HG03575 (cell line): ENCODE measurements around the gene GTF3C4.
"Not testable (repeated sequence)": the region's sequence is repeated elsewhere in the genome, so short reads cannot be mapped to it uniquely, and the experiment has no call there.

Experiments used
- ATAC-seq: cut with Tn5 transposase; IDR thresholded peaks from one replicate; pipeline ENCODE4 v1.9.1; 2021; ENCODE audit not compliant: unreplicated experiment, insufficient number of reproducible peaks, low FRiP score; ENCODE audit errors: extremely low read depth

GTF3C4 gene

DNA sequence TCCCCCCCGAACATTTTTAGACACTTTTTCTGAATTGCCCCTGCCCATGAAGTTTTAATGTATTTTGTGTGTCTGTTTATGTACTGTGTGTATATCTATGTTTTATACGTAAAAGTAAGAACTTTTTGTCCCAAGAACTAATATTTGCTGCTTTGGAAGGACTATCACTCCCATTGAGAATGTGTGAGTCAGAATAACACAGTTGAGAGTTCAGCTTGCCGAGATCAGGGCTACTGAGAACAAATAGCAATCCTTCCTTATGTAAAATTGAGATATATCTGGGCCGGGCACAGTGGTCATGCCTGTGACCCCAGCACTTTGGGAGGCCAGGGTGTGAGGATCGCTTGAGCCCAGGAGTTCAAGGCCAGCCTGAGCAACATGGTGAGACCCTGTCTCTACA lies 11.3 kb downstream of the GTF3C4 start:
- no peak for ATAC-seq

DNA sequence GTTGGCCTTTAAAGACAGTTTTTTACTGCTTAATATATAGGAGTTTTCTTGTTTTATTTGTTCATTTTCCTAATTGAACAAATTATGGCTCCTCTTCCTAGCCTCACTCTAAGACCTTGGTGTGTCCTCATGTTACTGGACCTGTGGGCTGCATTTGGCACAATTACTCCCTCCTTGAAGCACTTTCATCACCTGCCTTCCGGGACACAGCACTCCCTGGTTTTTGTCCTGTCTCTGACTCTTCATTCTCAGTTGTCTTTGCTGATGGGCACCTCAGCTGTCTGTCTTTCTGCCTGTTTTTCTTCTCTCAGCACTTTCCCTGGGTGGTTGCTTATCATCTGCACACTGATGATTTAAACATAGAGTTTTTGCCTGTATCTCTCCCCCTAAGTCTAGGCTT lies 13.6 kb downstream of the GTF3C4 start:
- no peak for ATAC-seq

DNA sequence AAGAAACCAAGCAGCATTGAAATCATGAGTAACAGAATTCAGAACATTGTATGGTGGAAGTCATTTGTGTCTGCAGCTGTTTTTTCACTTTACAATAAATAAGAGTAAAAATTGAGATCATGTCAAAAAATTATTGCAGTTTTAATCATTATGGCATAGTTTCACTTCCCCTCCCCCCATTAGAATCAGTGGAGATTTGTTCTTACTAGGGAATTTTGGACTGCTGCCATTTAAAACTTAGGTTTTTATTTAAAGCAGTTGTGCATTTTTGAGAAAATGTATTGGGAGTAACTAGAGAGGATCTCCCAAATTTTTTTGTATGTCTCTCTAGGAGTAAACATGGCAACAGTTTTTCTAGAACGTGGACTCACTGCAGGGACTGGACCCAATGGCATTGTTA lies 20.4 kb downstream of the GTF3C4 start:
- ATAC-seq = no peak

DNA sequence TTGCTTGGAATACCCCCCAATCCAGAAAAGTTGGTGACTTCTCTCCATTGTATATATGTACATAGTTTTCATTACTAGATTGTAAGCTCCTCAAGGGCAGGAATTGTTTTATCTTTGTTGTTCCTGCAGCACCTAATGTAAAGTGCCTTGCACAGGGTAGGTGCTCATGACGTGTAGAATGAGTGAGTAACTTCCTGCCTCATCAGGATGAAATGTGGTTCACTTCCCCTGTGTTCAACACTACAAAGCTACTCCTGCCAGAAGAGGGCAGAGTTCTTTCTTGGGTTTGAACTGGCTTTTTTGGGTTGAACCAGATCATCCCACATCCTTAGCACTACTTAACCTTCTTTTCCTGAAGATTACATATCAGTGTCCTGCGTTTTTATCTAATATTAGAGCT lies 23.9 kb downstream of the GTF3C4 start:
- ATAC-seq = no peak

DNA sequence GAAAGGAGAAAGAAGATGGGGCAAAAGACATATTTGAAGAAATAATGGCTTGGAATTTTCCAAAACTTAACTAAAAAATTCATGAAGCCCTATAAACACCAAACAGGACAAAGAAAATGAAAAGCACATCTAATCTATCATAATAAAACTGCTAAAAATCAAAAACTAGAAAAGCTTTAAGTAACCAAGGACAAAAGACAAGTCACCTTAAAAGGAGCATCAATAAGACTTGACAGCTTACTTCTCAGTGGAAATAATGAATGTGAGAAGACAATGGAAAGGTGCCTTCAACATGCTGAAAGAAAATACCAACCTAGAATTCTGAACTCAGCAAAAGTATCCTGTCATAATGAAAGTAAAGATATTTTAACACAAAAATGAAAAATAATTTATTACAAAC lies 27.0 kb downstream of the GTF3C4 start:
- no peak for ATAC-seq

DNA sequence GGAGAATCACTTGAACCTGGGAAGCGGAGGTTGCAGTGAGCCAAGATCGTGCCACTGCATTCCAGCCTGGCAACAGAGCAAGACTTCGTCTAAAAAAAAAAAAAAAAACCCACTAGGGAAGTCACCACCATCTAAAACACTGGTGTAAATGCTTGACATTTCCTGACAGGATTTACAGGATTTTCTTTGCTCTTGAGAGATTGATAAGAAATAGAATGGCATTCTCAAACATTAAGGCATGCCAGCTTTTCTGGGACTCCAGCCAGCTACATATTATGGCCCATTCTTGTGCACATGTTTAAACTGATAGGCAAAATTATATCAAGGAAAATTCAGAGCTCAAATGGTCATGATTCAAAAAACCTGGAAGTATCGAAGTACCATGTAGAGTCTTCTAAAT lies 28.7 kb downstream of the GTF3C4 start:
- no peak for ATAC-seq

DNA sequence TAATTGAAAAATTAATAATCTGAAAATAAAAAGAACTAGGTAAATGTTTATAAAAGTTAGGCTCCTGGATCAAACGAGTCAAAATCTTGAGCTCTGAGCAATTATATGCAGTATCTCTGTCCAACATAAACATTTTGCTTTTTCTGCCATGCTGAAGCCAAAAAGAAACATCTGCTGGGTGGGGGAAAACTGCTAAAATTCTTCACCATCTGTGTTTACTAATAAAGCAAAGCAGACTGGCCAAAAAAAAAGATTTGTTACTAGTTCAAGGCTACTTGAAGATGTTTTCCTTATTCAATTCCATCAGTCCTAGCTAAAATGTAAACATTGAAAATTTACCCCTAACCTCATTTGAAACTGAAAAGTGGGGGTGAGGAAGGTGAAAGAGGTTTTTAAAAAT lies 29.7 kb downstream of the GTF3C4 start:
- ATAC-seq = no peak

DNA sequence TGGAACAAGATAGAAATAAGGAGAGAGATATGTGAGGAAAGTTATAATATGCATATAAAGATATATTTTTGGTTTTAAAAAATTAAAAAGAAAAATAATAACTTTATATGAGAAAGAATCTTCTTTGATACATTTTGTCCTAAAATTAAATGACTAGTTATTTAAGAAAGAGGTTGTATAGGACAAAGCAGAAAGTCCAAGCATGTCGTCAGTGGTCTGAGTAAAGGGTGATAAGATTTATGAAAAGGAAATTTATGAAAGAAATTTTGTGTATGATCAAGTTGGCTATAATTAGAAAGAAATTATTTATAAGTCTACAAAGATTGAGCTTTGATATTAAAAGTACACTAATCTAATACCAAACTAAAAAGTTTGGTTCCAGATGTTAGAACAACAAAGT lies 32.0 kb downstream of the GTF3C4 start:
- ATAC-seq = no peak

DNA sequence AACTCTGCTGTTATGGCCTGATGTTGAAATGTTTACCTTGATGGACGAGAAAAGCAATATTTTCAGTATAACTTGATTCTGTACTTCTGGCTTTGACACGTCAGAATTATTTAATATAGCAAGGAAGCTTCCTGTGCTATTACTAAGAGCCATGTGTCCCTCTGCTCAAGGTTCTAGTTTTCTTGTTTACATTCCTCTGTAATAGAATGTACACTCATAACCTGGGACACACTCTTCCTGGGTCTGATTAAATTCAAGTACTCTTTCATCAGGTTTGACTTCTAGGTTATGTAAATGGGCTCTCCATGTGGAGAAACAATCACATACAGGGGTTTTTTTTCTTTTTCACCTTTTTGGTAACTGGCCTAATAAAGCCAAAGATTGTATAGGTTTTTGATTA lies 33.1 kb downstream of the GTF3C4 start:
- ATAC-seq = no peak

DNA sequence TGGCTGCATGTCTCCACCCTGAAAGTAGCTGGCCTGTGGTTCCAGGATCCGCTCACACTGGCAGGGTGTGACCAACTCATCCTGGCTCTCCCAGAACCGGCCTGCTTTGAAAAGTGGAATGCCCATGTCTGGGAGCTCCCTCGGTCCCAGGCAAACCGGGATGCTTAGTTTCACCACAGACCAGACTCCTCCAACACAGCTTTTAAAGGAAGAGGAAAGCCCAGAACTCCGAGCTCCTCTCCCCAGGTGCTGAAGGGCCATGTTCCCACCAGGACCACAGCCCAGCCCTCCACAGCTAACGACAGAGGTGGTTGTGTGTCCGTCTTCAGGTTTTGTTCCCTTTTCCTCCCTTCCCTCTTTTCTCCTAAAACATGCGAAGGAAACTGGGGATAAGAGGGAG lies 38.0 kb downstream of the GTF3C4 start:
- ATAC-seq = no peak

DNA sequence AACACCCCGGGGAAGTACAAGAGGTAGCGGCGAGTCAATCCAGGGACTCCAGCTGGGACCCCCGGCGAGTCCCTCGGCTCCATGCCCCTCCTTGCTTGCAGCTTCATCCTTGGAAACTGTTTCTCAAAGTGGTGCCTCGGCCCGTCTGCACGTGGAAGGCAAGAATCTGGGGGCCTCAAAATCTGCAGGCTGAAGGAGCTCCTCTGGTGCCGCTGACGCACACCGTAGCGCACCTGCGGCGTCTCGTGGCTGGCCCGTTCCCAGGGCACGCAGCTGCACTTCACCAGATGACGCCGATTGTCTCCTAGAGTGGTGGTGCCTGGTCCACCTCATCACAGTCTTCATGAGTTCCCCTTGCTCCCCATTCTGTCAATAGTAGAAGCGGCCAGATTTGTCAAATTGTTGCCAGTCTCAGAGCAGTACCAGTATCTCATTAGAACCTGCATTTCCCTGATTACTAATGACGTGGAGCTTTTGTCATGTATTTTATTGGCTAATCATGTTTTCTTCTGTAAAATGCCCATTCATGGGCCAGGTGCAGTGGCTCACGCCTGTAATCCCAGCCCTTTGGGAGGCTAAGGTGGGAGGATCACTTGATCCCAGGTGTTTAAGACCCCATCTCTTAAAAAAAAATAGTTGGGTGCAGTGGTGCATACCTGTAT lies 38.6 kb downstream of the GTF3C4 start:
- no peak for ATAC-seq

DNA sequence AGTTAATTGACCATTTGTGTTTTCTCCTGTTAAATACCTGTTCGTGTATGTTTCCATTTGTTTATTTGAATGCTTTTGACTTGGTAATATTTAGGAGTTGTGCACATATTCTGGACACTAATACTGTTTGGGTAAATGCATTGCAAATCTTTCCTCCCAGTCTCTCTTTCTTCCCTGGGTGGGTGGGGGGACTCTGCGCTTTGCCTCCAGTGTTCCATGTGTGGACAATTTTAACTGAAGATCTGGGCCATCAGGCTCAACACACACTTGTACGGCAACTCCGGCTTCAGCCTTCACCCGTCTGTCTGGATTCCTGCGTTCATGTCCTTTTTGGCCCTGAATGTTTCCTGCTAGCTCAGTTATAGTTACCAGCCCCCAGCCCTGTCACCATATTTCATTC lies 40.1 kb downstream of the GTF3C4 start:
- ATAC-seq = no peak

DNA sequence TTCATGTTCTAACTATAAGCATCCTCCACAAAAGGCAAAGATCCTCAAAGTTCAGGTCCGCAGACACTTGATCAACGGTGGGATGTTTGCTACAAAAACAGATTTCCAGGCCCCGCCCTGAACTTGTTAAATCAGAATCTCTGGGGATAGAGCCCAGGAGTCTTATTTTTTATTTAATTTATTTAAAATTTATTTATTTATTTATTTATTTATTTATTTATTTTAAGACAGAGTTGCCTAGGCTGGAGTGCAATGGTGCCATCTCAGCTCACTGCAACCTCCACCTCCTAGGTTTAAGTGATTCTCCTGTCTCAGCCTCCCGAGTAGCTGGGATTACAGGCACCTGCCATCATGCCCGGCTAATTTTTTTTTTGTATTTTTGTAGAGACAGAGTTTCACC lies 40.9 kb downstream of the GTF3C4 start:
- ATAC-seq = not testable (repeated sequence)

DNA sequence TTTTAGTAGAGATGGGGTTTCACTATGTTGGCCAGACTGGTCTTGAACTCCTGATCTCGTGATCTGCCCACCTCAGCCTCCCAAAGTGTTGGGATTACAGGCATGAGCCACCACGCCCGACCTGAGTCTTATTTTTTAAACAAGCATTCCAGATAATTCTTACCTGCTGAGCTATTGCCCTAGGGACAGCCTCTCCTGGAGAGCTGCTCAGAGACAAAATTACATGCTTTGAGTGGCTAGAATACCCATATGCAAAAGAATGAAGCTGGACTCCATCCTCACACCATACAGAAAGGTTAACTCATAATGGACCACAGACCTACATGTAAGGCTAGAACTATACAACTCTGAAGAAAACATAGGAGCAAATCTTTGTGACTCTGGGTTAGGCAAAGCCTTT lies 41.6 kb downstream of the GTF3C4 start:
- ATAC-seq = no peak

DNA sequence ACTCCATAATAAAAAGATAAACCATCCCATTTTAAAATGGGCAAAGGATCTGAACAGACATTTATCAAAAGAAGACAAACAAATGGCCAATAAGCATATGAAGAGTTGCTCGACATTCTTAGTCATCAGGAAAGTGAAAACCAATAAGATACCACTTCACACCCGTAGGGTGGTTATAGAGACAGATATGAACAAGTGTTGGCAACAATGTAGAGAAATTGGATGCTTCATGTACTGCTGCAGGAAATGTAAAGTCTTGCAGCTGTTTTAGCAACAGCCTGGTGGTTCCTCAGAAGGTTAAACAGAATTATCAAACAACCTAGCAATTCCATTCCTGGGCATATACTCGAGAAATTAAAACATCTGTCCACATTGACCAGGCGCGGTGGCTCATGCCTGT lies 42.5 kb downstream of the GTF3C4 start:
- ATAC-seq = no peak

DNA sequence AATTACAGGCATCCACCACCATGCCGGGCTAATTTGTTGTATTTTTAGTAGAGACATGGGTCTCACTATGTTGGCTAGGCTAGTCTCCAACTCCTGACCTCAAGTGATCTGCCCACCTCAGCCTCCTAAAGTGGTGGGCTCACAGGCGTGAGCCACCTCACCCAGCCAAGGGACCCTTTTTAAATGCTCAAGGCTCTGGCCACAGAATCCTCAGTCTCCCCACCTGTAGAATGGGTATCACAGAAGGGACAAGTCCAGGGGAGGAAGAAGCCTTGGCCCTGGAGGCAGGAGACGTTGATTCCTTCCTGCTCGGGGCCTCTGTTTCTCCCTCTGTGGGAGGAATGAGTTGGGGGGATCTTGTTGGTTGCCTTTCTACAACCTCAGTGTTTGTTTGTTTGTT lies 45.7 kb downstream of the GTF3C4 start:
- no peak for ATAC-seq

DNA sequence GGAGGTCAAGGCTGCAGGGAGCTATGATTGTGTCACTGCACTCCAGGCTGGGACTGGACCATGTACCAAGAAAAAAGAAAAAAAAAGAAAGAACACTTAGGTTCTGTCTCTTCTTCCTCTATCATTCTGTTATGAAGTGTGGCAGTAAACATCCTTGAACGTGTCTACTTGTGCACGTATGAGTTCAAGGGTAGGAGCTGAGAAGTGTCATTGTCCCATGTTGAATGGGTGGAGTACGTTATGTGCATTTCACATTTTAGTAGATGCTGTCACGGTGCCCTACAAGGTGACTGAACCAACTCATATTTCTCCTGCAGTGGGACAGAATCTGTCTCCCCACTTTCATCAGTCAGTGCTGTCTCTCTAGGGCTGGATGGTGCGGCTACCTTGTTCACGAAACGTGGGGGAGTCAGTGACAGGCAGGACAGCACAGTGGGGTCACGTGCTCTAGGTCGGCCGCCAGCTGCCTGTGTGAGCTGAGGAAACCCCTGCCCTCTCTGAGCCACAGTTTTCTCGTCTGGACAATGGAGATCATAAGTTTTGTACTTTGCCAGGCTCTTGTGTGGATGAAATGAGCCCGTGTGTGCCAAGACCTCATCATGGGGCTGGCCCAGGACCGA lies 47.2 kb downstream of the GTF3C4 start:
- ATAC-seq = no peak

DNA sequence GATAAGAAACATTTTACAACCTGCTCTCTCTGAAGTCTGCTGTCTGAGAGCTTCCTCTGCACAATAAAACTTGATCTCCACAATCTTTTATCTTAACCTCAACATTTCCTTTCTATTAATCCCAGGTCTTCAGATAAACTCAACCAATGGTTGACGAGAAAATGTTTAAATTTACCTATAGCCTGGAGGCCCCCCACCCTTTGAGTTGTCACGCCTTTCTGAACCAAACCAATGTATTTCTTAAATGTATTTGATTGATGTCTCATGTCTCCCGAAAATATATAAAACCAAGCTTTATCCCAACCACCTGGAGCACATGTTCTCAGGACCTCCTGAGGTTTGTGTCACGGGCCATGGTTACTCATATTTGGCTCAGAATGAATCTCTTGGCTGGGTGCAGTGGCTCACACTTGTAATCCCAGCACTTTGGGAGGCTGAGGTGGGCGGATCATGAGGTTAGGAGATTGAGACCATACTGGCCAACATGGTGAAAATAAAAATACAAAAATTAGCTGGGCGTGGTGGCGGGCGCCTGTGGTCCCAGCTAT lies 48.2 kb downstream of the GTF3C4 start:
- not testable (repeated sequence) for ATAC-seq

DNA sequence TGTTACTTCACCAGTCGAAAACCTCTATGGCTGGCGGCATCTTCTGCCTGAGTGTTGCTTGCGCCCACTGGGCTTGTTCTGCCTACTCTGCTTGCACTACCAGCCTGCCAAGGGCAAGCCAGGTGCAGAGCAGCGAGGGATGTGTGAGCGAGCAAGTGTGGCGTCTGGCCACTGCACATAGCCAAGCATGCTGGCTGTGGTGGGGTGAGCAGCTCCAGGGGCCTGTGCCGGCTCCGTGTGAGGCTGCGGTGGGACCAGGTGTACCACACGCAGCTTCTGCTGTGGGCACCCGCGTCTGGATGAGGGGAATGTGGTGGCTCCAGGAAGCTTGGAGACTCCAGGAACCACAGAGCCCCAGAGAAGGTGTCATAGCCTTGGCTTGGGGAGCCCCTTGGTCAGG lies 51.4 kb downstream of the GTF3C4 start:
- no peak for ATAC-seq

DNA sequence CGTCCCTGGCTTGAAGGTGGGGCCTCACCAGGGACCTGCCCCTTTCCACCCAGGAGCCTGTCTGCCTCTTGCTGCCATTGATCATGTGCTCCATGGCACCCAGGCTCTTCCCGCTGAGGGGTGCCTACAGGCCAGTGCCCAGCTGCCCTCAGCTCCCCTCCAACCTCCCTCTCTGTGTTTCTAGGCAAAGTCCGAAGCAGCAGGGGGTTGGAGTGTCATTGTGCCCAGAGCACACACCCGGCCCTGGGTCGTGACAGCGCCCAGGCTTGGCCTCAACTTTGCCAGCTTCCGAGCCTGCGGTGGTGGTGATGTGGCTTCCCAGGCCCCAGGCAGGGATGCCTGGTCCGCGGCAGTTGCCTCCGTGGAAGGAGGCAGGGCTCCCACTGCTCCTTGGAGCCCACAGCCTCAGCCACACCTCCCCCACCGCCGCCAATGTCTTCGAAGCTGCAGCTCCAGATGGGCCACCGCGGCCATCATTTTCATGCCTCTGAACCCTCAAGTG lies 52.4 kb downstream of the GTF3C4 start:
- no peak for ATAC-seq

DNA sequence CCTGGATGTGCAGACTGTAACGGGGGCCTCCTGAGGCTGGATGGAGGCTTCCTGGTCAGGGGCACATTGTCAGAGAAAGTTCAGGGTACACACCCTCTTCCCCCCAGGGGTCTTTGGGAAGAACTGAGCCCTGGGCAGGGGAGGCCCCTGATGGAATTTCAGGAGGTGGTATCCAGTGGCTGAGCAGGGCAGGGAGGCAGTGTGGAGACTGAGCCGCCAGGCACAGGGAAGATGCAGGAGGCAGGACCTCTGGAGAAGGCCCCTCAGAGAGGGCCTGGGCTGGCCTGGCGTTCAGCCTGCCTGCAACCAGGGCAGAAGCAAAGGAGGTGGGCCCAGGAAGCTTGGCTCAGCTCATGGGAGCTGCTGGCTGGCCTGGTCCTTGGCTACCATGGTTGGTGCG lies 53.5 kb downstream of the GTF3C4 start:
- ATAC-seq = no peak
